IPS-18a (cell line): ENCODE results near the gene COMMD7.

Experiments used
- H3K27ac ChIP-seq: one replicate; pipeline ENCODE4 v1.5.1; 2013; ENCODE audit warnings: low read length
- H3K27me3 ChIP-seq: one replicate; pipeline ENCODE4 v1.6.1; 2013; ENCODE audit warnings: mild to moderate bottlenecking, low read length; ENCODE audit not compliant: control insufficient read depth, insufficient read depth
- H3K36me3 ChIP-seq: one replicate; pipeline ENCODE4 v1.6.1; 2013; ENCODE audit warnings: low read depth, low read length; ENCODE audit not compliant: control insufficient read depth
- H3K4me1 ChIP-seq: one replicate; pipeline ENCODE4 v1.6.1; 2013; ENCODE audit warnings: low read depth, low read length; ENCODE audit not compliant: control insufficient read depth
- H3K4me3 ChIP-seq: one replicate; pipeline ENCODE4 v1.5.1; 2013; ENCODE audit warnings: low read length
- H3K9ac ChIP-seq: one replicate; pipeline ENCODE4 v1.6.1; 2013; ENCODE audit warnings: mild to moderate bottlenecking, low read length, moderate library complexity
- H3K9me3 ChIP-seq: one replicate; pipeline ENCODE4 v1.6.1; 2013; ENCODE audit warnings: low read depth, low read length; ENCODE audit not compliant: control insufficient read depth

Gene COMMD7

GRCh38 chr20:32743237-32744112 lies at the start of gene COMMD7:
COMMD7 (minus strand) TSS chr20:32743467; CDS start chr20:32743391, 76 bp downstream.
- Histone ChIP-seq H3K36me3 (no peaks in the 10 kb centered on the region), H3K9ac (peak within 1 kb of the TSS; percentile 54), H3K4me1 (peaks cover 4% of the 10 kb centered on the region), H3K4me3 (peak within 1 kb of the TSS; percentile 61), H3K27me3 (no peaks in the 10 kb centered on the region), H3K27ac (no peak within 1 kb of the TSS), H3K9me3 (no peaks in the 10 kb centered on the region)

DNA sequence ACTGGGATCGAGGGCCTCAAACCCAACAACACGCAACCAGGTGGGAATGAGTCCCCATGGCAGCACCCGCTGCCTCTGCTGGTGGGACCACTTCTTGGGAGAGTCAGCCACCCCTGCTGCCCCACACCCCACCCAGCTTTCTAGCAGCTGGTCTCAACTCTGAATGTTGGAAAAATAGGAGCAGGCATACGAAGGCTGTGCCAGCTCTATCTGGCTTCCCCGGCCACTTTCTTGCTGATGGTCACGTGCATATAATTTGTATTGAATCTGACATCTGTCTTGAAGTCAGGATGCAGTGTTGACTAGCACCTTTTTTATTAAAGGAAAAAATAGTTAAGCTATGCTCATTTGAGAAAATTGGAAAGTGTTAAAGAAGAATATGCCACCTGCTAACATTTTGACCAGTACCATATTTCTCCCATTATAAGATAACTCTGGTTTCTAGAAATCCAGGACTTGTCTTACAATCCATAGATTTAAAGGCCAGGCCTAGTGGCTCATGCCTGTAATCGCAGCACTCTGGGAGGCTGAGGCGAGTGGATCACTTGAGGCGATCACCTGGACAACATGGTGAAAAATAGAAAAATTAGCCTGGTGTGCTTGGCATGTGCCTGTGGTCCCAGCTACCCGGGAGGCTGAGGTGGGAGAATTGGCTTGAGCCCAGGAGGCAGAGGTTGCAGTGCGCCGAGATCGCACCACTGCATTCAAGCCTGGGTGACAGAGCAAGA lies 49.6 kb upstream of the COMMD7 start:
- Histone ChIP-seq H3K27ac (no peak overlapping the region), H3K9ac (no peak overlapping the region), H3K4me3 (no peak overlapping the region), H3K27me3 (no peaks in the 10 kb centered on the region), H3K4me1 (no peaks in the 10 kb centered on the region), H3K9me3 (no peaks in the 10 kb centered on the region), H3K36me3 (peaks cover 95% of the 10 kb centered on the region)

GRCh38 chr20:32792316-32792715 lies 49.0 kb upstream of the COMMD7 start:
- Histone ChIP-seq H3K27ac (no peak overlapping the region), H3K4me3 (no peak overlapping the region), H3K27me3 (no peaks in the 10 kb centered on the region), H3K36me3 (peaks cover 95% of the 10 kb centered on the region), H3K4me1 (no peaks in the 10 kb centered on the region), H3K9ac (no peak overlapping the region), H3K9me3 (no peaks in the 10 kb centered on the region)

DNA sequence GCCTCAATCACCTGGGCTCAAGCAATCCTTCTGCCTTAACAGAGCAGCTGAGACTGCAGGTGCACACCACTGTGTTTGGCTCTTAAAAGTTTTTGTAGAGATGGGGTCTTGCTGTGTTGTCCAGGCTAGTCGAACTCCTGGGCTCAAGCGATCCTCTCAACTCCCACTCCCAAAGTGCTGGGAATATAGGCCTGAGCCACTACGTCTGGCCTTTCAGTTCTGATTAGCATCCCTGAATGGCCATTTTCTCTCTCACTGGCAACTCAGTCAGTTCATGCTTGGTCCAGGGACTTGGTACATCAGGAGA lies 47.4 kb upstream of the COMMD7 start:
- H3K36me3 ChIP-seq = peaks cover 95% of the 10 kb centered on the region
- H3K4me3 ChIP-seq = no peak overlapping the region
- no peaks in the 10 kb centered on the region for H3K9me3 ChIP-seq
- no peak overlapping the region for H3K27ac ChIP-seq
- no peak overlapping the region for H3K9ac ChIP-seq
- H3K4me1 ChIP-seq = no peaks in the 10 kb centered on the region
- no peaks in the 10 kb centered on the region for H3K27me3 ChIP-seq

- no peak overlapping the region for H3K9ac ChIP-seq
- peaks cover 95% of the 10 kb centered on the region for H3K36me3 ChIP-seq
- H3K4me3 ChIP-seq = no peak overlapping the region
- no peak overlapping the region for H3K27ac ChIP-seq
- no peaks in the 10 kb centered on the region for H3K9me3 ChIP-seq
- H3K27me3 ChIP-seq = no peaks in the 10 kb centered on the region
- no peaks in the 10 kb centered on the region for H3K4me1 ChIP-seq
Observed at GRCh38 chr20:32789896-32790750, 46.9 kb upstream of the COMMD7 start.

DNA sequence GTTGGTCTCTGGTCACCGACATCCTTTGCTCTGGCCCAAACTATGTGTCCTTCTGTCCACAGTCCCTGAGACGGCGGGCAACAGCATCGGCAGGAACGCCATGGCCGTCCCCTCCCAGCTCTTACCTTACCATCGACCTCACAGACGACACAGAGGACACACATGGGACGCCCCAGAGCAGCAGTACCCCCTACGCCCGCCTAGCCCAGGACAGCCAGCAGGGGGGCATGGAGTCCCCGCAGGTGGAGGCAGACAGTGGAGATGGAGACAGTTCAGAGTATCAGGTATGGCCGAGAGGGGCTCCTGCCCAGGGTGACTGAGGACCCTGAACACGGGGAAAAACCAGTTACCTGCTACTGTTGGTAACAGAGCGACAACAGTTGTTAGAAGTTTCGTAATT lies 43.9 kb upstream of the COMMD7 start:
- no peaks in the 10 kb centered on the region for H3K27me3 ChIP-seq
- H3K4me3 ChIP-seq = no peak overlapping the region
- no peaks in the 10 kb centered on the region for H3K9me3 ChIP-seq
- no peaks in the 10 kb centered on the region for H3K4me1 ChIP-seq
- peaks cover 95% of the 10 kb centered on the region for H3K36me3 ChIP-seq
- H3K27ac ChIP-seq = no peak overlapping the region
- H3K9ac ChIP-seq = no peak overlapping the region

- Histone ChIP-seq H3K27me3 (no peaks in the 10 kb centered on the region), H3K36me3 (peaks cover 95% of the 10 kb centered on the region)
Observed at GRCh38 chr20:32786059-32786760, 42.9 kb upstream of the COMMD7 start.

GRCh38 chr20:32784369-32785080 lies 41.3 kb upstream of the COMMD7 start:
- no peak overlapping the region for H3K9ac ChIP-seq
- no peaks in the 10 kb centered on the region for H3K9me3 ChIP-seq
- H3K36me3 ChIP-seq = peaks cover 96% of the 10 kb centered on the region
- no peaks in the 10 kb centered on the region for H3K27me3 ChIP-seq
- no peak overlapping the region for H3K27ac ChIP-seq
- H3K4me3 ChIP-seq = no peak overlapping the region
- H3K4me1 ChIP-seq = peaks cover 17% of the 10 kb centered on the region

More at GRCh38 chr20:32786059-32786760, 42.9 kb upstream of the COMMD7 start:
- no peak overlapping the region for H3K9ac ChIP-seq
- H3K9me3 ChIP-seq = no peaks in the 10 kb centered on the region
- peaks cover 3% of the 10 kb centered on the region for H3K4me1 ChIP-seq
- no peak overlapping the region for H3K27ac ChIP-seq
- H3K4me3 ChIP-seq = no peak overlapping the region

GRCh38 chr20:32780749-32781655 lies 37.7 kb upstream of the COMMD7 start:
- H3K36me3 ChIP-seq = peaks cover 79% of the 10 kb centered on the region
- peak overlapping the region; percentile 2 for H3K4me3 ChIP-seq
- peaks cover 44% of the 10 kb centered on the region for H3K4me1 ChIP-seq
- H3K27me3 ChIP-seq = no peaks in the 10 kb centered on the region
- H3K27ac ChIP-seq = peak overlapping the region; percentile 63
- peak overlapping the region; percentile 51 for H3K9ac ChIP-seq
- no peaks in the 10 kb centered on the region for H3K9me3 ChIP-seq

- H3K4me1 ChIP-seq = peaks cover 49% of the 10 kb centered on the region
- H3K9me3 ChIP-seq = no peaks in the 10 kb centered on the region
- H3K9ac ChIP-seq = peak overlapping the region; percentile 51
- peaks cover 77% of the 10 kb centered on the region for H3K36me3 ChIP-seq
- peak overlapping the region; percentile 63 for H3K27ac ChIP-seq
- no peaks in the 10 kb centered on the region for H3K27me3 ChIP-seq
- H3K4me3 ChIP-seq = peak overlapping the region; percentile 2
Observed at GRCh38 chr20:32780278-32780677, 37.0 kb upstream of the COMMD7 start.
